Measurements from ENCODE around the gene KIAA1614. TPM values are rescaled to one million over a fixed set of nuclear protein-coding genes. Genes with fewer than 3 reads are reported as not detected.
"Not testable (repeated sequence)": the region's sequence is repeated elsewhere in the genome, so short reads cannot be mapped to it uniquely, and the experiment has no call there.

Gene KIAA1614
- total RNA-seq, 4 donors from 2014 or later = 1.8 to 7.9 (median 5.5) TPM

GRCh38 chr1:180954005-180954800, 41.5 kb downstream of the KIAA1614 start:
- peaks cover 54% of the 10 kb centered on the region for H3K4me1 ChIP-seq
- DNase-seq (ENCODE audit: low spot score in 2 of 2) = peak; percentile 83

GRCh38 chr1:180954801-180955165, 42.1 kb downstream of the KIAA1614 start:
- peak overlapping the region; percentile 60 for H3K27ac ChIP-seq
- TF ChIP-seq POLR2A (IDR thresholded peaks at IDR 0.05) (no peak), CTCF (IDR thresholded peaks at IDR 0.05) (no peak), POLR2AphosphoS5 (IDR thresholded peaks at IDR 0.05) (no peak), EP300 (IDR thresholded peaks at IDR 0.05) (no peak)
- WGBS = 97% methylated on average over 9 of the region's 10 CpGs
- no peaks in the 10 kb centered on the region for H3K27me3 ChIP-seq
- H3K4me1 ChIP-seq = peaks cover 54% of the 10 kb centered on the region
- H3K4me3 ChIP-seq = peak overlapping the region; percentile 58
- peak in 1 of 2 donors; percentile 50 for DNase-seq (ENCODE audit: low spot score in 2 of 2)
- H3K36me3 ChIP-seq = peaks cover 6% of the 10 kb centered on the region
- no peaks in the 10 kb centered on the region for H3K9me3 ChIP-seq

More at GRCh38 chr1:180954005-180954800, 41.5 kb downstream of the KIAA1614 start:
- peak overlapping the region; percentile 83 for H3K27ac ChIP-seq
- no peaks in the 10 kb centered on the region for H3K9me3 ChIP-seq
- peaks cover 6% of the 10 kb centered on the region for H3K36me3 ChIP-seq
- TF ChIP-seq EP300 (IDR thresholded peaks at IDR 0.05) (no peak), POLR2AphosphoS5 (IDR thresholded peaks at IDR 0.05) (no peak), CTCF (IDR thresholded peaks at IDR 0.05) (peak in 1 of 2 donors; percentile 8)
- no peaks in the 10 kb centered on the region for H3K27me3 ChIP-seq
- H3K4me3 ChIP-seq = peak overlapping the region; percentile 58
- 43% methylated on average over 19 of the region's 74 CpGs for WGBS

GRCh38 chr1:180956028-180956640, 43.4 kb downstream of the KIAA1614 start:
- H3K27ac ChIP-seq = peak overlapping the region; percentile 60
- H3K4me1 ChIP-seq = peaks cover 50% of the 10 kb centered on the region
- H3K36me3 ChIP-seq = no peaks in the 10 kb centered on the region
- 58% methylated on average over 6 of the region's 8 CpGs for WGBS
- no peaks in the 10 kb centered on the region for H3K27me3 ChIP-seq
- TF ChIP-seq POLR2A (IDR thresholded peaks at IDR 0.05) (no peak), EP300 (IDR thresholded peaks at IDR 0.05) (no peak), CTCF (IDR thresholded peaks at IDR 0.05) (no peak), POLR2AphosphoS5 (IDR thresholded peaks at IDR 0.05) (no peak)
- DNase-seq (ENCODE audit: low spot score in 2 of 2) = peak in 1 of 2 donors; percentile 57
- H3K4me3 ChIP-seq = no peak overlapping the region
- no peaks in the 10 kb centered on the region for H3K9me3 ChIP-seq

- H3K9me3 ChIP-seq; H3K27ac ChIP-seq; DNase-seq (ENCODE audit: low spot score in 2 of 2); H3K36me3 ChIP-seq; H3K4me3 ChIP-seq; H3K27me3 ChIP-seq: not testable (repeated sequence)
- H3K4me1 ChIP-seq = peaks cover 39% of the 10 kb centered on the region
- WGBS = 98% methylated on average over 4 of the region's 5 CpGs
Observed at GRCh38 chr1:180959620-180960019, 46.9 kb downstream of the KIAA1614 start.

- no peak for DNase-seq (ENCODE audit: low spot score in 2 of 2)
- Histone ChIP-seq H3K4me3 (no peak overlapping the region), H3K27ac (no peak overlapping the region), H3K27me3 (no peaks in the 10 kb centered on the region), H3K36me3 (peaks cover 5% of the 10 kb centered on the region), H3K9me3 (no peaks in the 10 kb centered on the region), H3K4me1 (peaks cover 19% of the 10 kb centered on the region)
- TF ChIP-seq CTCF (IDR thresholded peaks at IDR 0.05) (no peak), EP300 (IDR thresholded peaks at IDR 0.05) (no peak), POLR2A (IDR thresholded peaks at IDR 0.05) (no peak), POLR2AphosphoS5 (IDR thresholded peaks at IDR 0.05) (no peak)
- 70% methylated on average over 4 of the region's 4 CpGs for WGBS
Observed at GRCh38 chr1:180961622-180962021, 48.9 kb downstream of the KIAA1614 start.
